ENCODE measurements around the gene ZNF117.
A peak's percentile ranks its signal among the peaks of the same experiment; 100 is the strongest.
"Not testable (repeated sequence)": the region's sequence is repeated elsewhere in the genome, so short reads cannot be mapped to it uniquely, and the experiment has no call there.

ZNF117 gene

DNA sequence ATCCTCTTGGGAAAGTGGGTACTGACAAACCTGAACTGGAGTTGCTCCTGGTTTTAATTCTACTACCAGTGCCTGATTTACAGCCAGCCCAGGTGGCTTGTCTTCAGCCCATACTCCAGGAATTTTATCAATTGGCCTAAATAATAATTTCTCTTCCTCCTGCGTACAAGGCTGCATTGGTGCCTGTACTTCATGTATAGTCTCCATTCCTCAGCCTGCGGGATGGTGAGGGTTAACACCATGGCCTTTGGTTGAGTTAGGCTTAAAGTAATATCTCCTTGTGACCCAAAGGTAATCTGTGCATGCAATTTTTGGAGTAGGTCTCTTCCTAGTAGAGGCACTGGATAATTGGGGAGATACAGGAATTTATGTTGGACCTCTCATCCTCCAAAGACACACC lies 5.5 kb upstream of the ZNF117 start:
- DNase-seq (ENCODE audit: low spot score), result no peak

GRCh38 chr7:64993901-64994300 lies 3.1 kb upstream of the ZNF117 start:
- no peak for DNase-seq (ENCODE audit: low spot score)

GRCh38 chr7:64992971-64993370 lies 2.1 kb upstream of the ZNF117 start:
- no peak for DNase-seq (ENCODE audit: low spot score)

DNA sequence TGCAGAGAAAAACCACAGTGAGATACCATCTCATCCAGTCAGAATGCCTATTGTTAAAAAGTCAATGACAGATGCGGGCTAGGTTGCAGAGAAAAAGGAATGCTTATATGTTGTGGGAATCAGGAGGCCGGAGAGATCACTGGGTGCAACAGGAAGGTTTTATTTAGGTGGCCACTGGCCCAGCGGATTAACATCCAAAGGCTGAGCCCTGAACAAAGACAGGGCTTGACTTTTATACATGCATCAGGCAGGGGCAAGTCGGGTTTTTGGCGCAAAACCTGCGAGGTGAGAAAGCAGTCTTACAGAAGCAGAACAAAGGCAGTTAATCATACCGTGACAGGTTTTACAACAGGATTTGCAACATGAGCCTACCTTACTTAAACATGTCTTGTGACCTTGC lies 620 bp downstream of the ZNF117 start:
- DNase-seq (ENCODE audit: low spot score), result no peak

GRCh38 chr7:64978497-64979203 lies 12.2 kb downstream of the ZNF117 start:
- no peak for DNase-seq (ENCODE audit: low spot score)

GRCh38 chr7:64965594-64965993 lies 25.2 kb downstream of the ZNF117 start:
- no peak for DNase-seq (ENCODE audit: low spot score)

DNA sequence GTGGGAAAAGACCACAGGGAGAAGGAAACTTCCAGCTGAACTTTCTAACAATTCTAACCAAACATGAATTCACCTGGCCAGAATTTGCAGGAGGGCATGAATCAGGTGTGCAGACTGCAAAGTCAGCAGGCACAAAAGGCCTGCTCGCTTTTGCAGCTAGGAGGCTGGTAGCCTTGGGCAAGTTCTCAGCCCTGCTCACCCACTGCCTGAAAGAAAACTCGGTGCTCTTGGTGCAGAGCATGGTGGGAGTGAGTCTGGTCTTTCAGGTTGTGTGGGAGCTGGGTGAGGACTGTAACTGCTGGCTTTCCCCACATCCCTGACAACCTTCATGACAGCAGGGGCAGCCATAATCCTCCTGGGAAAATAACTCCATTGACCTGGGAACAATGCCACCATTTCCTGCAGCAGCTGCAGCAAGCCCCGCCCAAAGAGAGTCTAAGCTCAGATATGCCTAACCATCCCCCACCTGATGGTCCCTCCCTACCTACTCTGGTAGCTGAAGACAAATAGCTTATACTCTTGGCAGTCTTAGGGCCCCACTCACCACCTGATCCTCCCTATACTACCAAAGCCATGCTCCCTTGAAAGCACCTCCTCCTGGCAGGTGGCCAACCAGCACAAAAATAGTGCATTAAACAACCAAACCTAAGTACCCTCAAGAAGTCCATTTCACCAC lies 31.6 kb downstream of the ZNF117 start:
- no peak for DNase-seq (ENCODE audit: low spot score)

- peak; percentile 44 for DNase-seq (ENCODE audit: low spot score)
Measured at GRCh38 chr7:64951250-64951848, 39.5 kb downstream of the ZNF117 start.

DNA sequence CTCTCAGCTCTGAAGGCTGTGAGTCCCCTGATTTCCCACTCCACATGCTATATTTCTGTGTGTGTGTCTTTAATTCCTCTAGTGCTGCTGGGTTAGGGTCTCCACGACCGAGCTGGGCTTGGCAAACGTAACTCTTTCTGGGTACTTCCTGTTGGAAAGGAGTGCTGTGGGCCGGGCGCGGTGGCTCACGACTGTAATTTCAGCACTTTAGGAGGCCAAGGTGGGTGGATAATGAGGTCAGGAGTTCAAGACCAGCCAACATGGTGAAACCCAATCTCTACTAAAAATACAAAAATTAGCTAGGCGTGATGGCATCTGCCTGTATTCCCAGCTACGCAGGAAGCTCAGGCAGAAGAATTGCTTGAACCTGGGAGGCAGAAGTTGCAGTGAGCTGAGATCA lies 40.2 kb downstream of the ZNF117 start:
- DNase-seq (ENCODE audit: low spot score), result not testable (repeated sequence)

DNA sequence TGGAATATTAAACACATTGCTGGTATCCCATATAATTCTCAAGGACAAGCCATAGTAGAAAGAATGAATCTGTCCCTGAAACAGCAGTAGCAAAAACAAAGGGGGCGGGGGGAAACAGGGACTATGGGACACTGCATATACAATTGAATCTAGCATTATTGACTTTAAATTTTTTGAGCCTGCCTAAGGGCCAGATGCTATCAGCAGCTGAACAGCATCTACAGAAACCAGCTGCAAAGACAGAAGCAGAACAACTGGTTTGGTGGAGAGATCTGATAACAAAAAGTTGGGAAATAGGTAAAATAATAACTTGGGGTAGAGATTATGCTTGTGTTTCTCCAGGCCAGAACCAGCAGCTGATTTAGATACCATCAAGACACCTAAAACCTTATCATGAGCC lies 42.1 kb downstream of the ZNF117 start:
- DNase-seq (ENCODE audit: low spot score), result not testable (repeated sequence)

DNA sequence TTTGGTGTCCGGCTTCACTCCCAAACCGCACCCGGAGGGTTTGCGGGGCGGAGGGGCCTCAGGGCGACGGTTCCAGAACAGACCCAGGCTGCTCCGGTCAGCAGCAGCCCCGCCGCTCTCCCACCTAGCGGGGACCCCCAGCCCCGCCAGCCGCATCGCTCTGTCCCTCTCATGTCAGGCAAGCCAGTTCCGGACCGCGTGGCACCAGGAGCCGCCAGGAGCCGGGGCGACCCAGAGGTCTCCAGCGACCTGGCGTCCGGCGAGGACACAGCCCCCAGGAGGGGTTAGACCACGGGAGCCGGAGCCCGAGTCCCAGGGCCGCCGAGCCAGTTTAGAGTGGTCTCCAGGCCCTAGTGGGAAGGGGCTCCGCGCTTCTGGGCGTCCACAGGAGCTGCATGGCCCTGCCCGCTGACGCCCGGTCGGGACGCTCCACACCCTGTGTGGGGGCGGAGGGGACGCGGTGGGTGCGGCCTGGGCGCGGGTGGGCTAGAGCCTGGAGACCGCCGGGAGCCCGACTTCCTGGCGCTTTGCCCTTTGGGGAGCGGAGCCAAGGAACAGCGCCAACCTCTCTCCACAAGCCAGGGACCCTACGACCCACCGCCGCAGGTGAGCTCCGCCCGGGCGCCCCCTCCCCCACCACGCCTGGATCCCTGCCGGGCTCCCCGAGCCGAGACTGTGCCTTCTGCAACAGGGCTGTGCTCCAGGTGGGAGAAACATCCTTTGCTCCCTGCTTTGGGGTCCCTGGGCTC lies 43.4 kb downstream of the ZNF117 start:
- DNase-seq (ENCODE audit: low spot score), result no peak

DNA sequence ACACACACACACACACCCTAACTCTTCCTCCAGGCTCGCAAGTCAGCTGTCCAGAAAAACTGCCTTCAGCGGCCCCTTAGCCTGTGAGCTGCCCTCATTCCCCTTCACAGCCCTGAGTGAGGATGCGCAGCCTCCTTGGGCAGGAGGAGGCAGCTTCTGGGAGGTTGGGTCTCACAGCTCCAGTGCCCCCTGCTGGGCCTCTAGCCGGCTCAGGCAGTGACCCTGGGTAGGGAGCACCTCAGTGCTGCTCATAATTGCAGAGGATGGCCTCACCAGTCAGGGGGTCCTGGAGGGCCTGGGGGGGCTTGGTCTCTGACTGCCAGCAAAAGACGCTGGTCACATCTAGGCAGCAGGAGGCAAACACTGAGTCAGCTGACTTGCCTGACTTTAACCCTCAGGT lies 44.1 kb downstream of the ZNF117 start:
- DNase-seq (ENCODE audit: low spot score), result no peak

- no peak for DNase-seq (ENCODE audit: low spot score)
Measured at GRCh38 chr7:64945503-64946175, 45.2 kb downstream of the ZNF117 start.

DNA sequence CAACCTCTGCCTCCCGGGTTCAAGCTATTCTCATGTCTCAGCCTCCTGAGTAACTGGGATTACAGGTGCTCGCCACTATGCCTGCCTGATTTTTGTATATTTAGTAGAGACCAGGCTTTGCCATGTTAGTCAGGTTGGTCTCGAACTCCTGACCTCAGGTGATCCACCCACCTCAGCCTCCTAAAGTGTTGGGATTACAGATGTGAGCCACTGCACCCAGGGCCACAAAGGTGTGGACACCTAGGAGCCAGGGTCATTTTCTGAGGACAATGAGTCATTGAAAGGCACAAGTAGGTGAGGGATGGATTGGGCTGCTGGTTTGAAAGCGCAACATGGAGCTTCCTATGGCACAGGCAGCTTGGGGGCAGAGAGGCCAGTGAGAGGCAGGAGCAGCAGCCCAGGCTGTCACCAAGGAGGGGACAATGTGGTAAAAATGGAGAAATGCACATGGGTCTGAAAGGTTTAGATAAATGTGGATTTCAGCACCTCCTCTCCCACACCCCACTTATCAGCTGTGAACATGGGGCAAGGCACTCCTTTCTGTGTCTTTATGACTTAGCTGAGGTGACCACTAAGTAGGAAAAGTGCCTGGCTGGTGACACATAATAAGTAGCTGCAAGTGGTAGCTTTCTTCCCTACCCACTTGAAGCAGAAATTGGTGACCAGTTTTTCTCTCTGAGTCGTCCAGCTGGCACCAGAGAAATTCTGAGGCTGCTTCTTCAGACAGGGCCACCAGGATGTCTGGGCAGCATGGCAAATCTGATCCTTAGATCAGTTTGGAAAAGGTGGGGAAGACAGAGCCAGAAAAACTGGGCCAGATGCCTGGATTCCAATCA lies 46.0 kb downstream of the ZNF117 start:
- not testable (repeated sequence) for DNase-seq (ENCODE audit: low spot score)

GRCh38 chr7:64940021-64940420 lies 50.8 kb downstream of the ZNF117 start:
- not testable (repeated sequence) for DNase-seq (ENCODE audit: low spot score)

DNA sequence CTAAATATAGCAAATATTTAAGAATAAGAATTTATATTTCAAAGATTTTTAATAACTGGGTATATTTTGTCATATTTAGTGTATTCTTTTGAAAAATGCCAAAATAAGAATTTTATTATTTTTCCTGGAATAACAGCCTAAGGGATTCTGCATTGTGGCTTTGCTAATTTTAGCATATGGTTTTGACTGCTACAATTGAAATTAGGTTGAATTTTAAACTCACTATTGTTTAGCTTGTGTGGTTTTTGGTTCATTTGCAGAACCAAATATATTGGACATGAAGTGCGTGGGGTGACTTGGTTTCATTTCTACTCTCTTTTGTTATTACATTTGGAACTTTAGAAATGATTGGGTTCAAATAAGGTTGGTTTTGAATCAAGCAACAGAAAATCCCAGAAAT lies 52.3 kb downstream of the ZNF117 start:
- no peak for DNase-seq (ENCODE audit: low spot score)

DNA sequence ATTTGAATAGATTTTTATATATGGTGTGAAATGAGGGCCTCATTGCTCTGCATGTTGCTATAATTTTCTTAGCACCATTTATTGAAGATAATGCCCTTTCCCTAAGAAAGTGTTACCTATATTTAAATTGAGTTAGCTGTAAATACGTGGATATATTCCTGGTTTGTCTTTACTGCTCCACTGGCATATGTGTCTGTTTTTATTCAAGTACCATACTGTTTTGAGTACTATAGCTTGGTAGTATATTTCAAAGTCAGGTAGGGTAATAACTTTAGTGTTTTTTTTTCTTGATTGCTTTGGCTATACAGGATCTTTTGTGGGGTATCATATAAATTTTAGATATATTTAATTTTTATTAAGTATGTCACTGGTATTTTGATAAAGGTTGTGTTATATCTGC lies 56.4 kb downstream of the ZNF117 start:
- no peak for DNase-seq (ENCODE audit: low spot score)

DNA sequence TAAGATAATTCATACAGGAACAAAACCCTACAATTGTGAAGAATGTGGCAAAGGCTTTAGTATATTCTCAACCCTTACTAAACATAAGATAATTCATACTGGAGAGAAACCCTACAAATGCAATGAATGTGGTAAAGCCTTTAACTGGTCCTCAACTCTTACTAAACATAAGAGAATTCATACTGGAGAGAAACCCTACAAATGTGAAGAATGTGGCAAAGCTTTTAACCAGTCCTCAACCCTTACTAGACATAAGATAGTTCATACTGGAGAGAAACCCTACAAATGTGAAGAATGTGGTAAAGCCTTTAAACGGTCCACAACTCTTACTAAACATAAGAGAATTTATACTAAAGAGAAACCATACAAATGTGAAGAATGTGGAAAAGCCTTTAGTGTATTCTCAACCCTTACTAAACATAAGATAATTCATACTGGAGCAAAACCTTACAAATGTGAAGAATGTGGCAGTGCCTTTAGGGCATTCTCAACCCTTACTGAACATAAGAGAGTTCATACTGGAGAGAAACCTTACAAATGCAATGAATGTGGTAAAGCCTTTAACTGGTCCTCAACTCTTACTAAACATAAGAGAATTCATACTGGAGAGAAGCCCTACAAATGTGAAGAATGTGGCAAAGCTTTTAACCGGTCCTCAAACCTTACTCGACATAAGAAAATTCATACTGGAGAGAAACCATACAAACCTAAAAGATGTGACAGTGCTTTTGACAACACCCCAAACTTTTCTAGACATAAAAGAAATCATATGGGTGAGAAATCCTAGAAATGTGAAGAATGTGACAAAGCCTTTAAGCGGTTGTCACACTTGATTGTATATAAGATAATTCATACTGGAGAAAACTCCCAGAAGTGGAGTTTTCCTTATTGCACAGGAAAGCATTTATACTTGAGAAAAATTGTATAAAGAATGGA lies 62.3 kb downstream of the ZNF117 start:
- DNase-seq (ENCODE audit: low spot score), result not testable (repeated sequence)

Data from CD4-positive, alpha-beta T cell treated with Interleukin-6 at 100 ng/mL for 8 hours (primary cell).